Esophagus muscularis mucosa (tissue), 4 donors: ENCODE measurements around the gene ZNF248. TPM values are rescaled to one million over a fixed set of nuclear protein-coding genes. Genes with fewer than 3 reads are reported as not detected.
"Not testable (repeated sequence)": the region's sequence is repeated elsewhere in the genome, so short reads cannot be mapped to it uniquely, and the experiment has no call there.

Source experiments
- DNase-seq: peaks from one replicate; pipeline ENCODE4 v3.0.0-alpha.2; 2017; ENCODE audit errors: extremely low spot score
- H3K27ac ChIP-seq, 4 donors: fragments of 200-600 bp; sonication (generic); replicated peaks in 1 of 4; 1 replicate in 3 of 4; 2 replicates in 1 of 4; pipeline ENCODE4 v1.5.1; 2016 to 2019; ENCODE audit warnings: mild to moderate bottlenecking in 1 of 4
- H3K27me3 ChIP-seq, 4 donors: fragments of 200-600 bp; sonication (generic); one replicate each; pipeline versions ENCODE4 v1.5.1 to v1.6.0; 2016 to 2019
- H3K36me3 ChIP-seq, 4 donors: fragments of 200-600 bp; sonication (generic); one replicate each; pipeline ENCODE4 v1.5.1; 2016 to 2019
- H3K4me1 ChIP-seq, 4 donors: fragments of 200-600 bp; sonication (generic); one replicate each; pipeline ENCODE4 v1.5.1; 2016 to 2019
- H3K4me3 ChIP-seq, 4 donors: fragments of 200-600 bp; sonication (generic); 1 replicate in 2 of 4; 2 replicates in 2 of 4; pipeline ENCODE4 v1.5.1; 2016 to 2019; ENCODE audit warnings: mild to moderate bottlenecking in 4 of 4, moderate library complexity in 1 of 4
- H3K9me3 ChIP-seq, 4 donors: fragments of 200-600 bp; sonication (generic); 1 replicate in 3 of 4; 2 replicates in 1 of 4; pipeline ENCODE4 v1.5.1; 2016 to 2019
- CTCF ChIP-seq, 3 experiments: fragments of 200-600 bp in 2 of 3; fragments of 450-650 bp in 1 of 3; sonication (generic) in 2 of 3; IDR thresholded peaks; one replicate each; pipeline ENCODE4 v1.5.1; 2017 to 2019; ENCODE audit warnings: antibody characterized with exemption in 3 of 3, mild to moderate bottlenecking in 2 of 3, moderate library complexity in 1 of 3
- EP300 ChIP-seq: sonication (generic); formaldehyde crosslinking; IDR thresholded peaks from one replicate; pipeline ENCODE4 v1.6.1; 2017; ENCODE audit warnings: antibody characterized with exemption
- POLR2A ChIP-seq: fragments of 450-650 bp; IDR thresholded peaks from one replicate; pipeline ENCODE4 v1.6.1; 2017; ENCODE audit warnings: antibody characterized with exemption, moderate library complexity, mild to moderate bottlenecking, low read depth
- POLR2AphosphoS5 ChIP-seq, 2 donors: sonication (generic); formaldehyde crosslinking; IDR thresholded peaks; one replicate each; pipeline ENCODE4 v1.6.1; 2017; ENCODE audit warnings: antibody characterized with exemption in 2 of 2
- WGBS: methylation state at CpG from one replicate; pipeline ENCODE4 v1.1.5; 2018; 5-methylcytosine and 5-hydroxymethylcytosine counted together
- intact Hi-C: fragments of 100-400 bp; cut with DNase I; formaldehyde crosslinking; loops from one replicate; pipeline ENCODE4 v1.15.1; 2023
- total RNA-seq, 4 donors: library from RNA; depleted of rRNA; stranded (reverse); fragments of >200 nt; gene quantifications; one replicate each; pipeline versions ENCODE4 v1.1.0 to v1.2.1, GENCODE V29; 2016

ZNF248 gene
- total RNA-seq, 4 donors from 2014 or later: 12.9 to 23.7 (median 17.6) TPM

GRCh38 chr10:37868796-37869195 is 11.4 kb upstream of the ZNF248 start:
- Histone ChIP-seq H3K9me3 (no peaks in the 10 kb centered on the region), H3K4me1 (no peaks in the 10 kb centered on the region), H3K27ac (no peak overlapping the region), H3K27me3 (no peaks in the 10 kb centered on the region), H3K36me3 (no peaks in the 10 kb centered on the region), H3K4me3 (no peak overlapping the region)
- TF ChIP-seq POLR2A: no peak
- no peak for TF ChIP-seq EP300
- no peak for TF ChIP-seq CTCF (IDR thresholded peaks at IDR 0.05)
- no peak for TF ChIP-seq POLR2AphosphoS5 (IDR thresholded peaks at IDR 0.05)
- 93% methylated on average over 3 of the region's 3 CpGs for WGBS
- DNase-seq: no peak
- intact Hi-C loops: no loop called here

GRCh38 chr10:37865957-37866803 is 8.8 kb upstream of the ZNF248 start:
- intact Hi-C loops: no loop called here
- WGBS: 79% methylated on average over 9 of the region's 9 CpGs
- no peak for DNase-seq
- Histone ChIP-seq H3K4me3 (no peak overlapping the region), H3K4me1 (peaks cover 0 to 4% (median 3%) of the 10 kb centered on the region in 4 donors), H3K27me3 (no peaks in the 10 kb centered on the region), H3K9me3 (no peaks in the 10 kb centered on the region), H3K36me3 (no peaks in the 10 kb centered on the region), H3K27ac (no peak overlapping the region)
- TF ChIP-seq POLR2AphosphoS5 (IDR thresholded peaks at IDR 0.05): no peak
- no peak for TF ChIP-seq POLR2A
- TF ChIP-seq CTCF (IDR thresholded peaks at IDR 0.05): no peak
- TF ChIP-seq EP300: no peak

- peaks cover 0 to 13% (median 12%) of the 10 kb centered on the region in 4 donors for H3K4me1 ChIP-seq
- H3K36me3 ChIP-seq: no peaks in the 10 kb centered on the region
- no peak for TF ChIP-seq POLR2A
- no peak for TF ChIP-seq POLR2AphosphoS5 (IDR thresholded peaks at IDR 0.05)
- TF ChIP-seq CTCF (IDR thresholded peaks at IDR 0.05): no peak
- TF ChIP-seq EP300: no peak
- intact Hi-C loops: no loop called here
- H3K27ac ChIP-seq: no peak overlapping the region
- 75% methylated on average over 3 of the region's 3 CpGs for WGBS
- no peaks in the 10 kb centered on the region for H3K27me3 ChIP-seq
- no peaks in the 10 kb centered on the region for H3K9me3 ChIP-seq
- H3K4me3 ChIP-seq: no peak overlapping the region
- DNase-seq: no peak
These were observed 7.9 kb upstream of the ZNF248 start for GRCh38 chr10:37865264-37865663.

- Histone ChIP-seq H3K4me1 (peaks cover 20 to 39% (median 35%) of the 10 kb centered on the region in 4 donors), H3K9me3 (no peaks in the 10 kb centered on the region), H3K27me3 (no peaks in the 10 kb centered on the region), H3K36me3 (no peaks in the 10 kb centered on the region), H3K4me3 (no peak overlapping the region), H3K27ac (peak overlapping the region; percentile 71 to 100 (median 86))
- DNase-seq: no peak
- 49% methylated on average over 2 of the region's 2 CpGs for WGBS
- TF ChIP-seq POLR2AphosphoS5 (IDR thresholded peaks at IDR 0.05) (peak; percentile 29 to 56), EP300 (no peak), POLR2A (no peak), CTCF (IDR thresholded peaks at IDR 0.05) (no peak)
- intact Hi-C loops: no loop called here
These were observed 3.2 kb upstream of the ZNF248 start for GRCh38 chr10:37860494-37861190.

- intact Hi-C loops: loop anchor here (10.0 kb wide), 1 partner anchor 236 kb away; the partner anchor contains the start of gene ZNF37A
- not testable (repeated sequence) for H3K27me3 ChIP-seq, H3K36me3 ChIP-seq, DNase-seq, H3K9me3 ChIP-seq, H3K4me3 ChIP-seq
- Histone ChIP-seq H3K4me1 (peaks cover 27 to 53% (median 48%) of the 10 kb centered on the region in 4 donors), H3K27ac (peak overlapping the region; percentile 100)
- WGBS: 95% methylated on average over 16 of the region's 16 CpGs
These were observed 1.9 kb upstream of the ZNF248 start for GRCh38 chr10:37859270-37859669.
